GM19240 (cell line): ENCODE measurements around the gene PRTN3.
"Not testable (repeated sequence)": the region's sequence is repeated elsewhere in the genome, so short reads cannot be mapped to it uniquely, and the experiment has no call there.

ENCODE experiments used
- DNase-seq: peaks from one replicate; pipeline ENCODE4 v3.0.0; 2011; ENCODE audit warnings: low spot score; ENCODE audit not compliant: insufficient read length

PRTN3 gene

GRCh38 chr19:845707-846521 lies 5.1 kb downstream of the PRTN3 start:
- no peak for DNase-seq

GRCh38 chr19:848386-848921 lies 7.7 kb downstream of the PRTN3 start:
- no peak for DNase-seq

GRCh38 chr19:849195-849594 lies 8.4 kb downstream of the PRTN3 start:
- DNase-seq, result not testable (repeated sequence)

- no peak for DNase-seq
Observed at GRCh38 chr19:850221-850978, 9.6 kb downstream of the PRTN3 start.

- DNase-seq, result no peak
Observed at GRCh38 chr19:850979-851335, 10.2 kb downstream of the PRTN3 start.

GRCh38 chr19:852136-853013 lies 11.6 kb downstream of the PRTN3 start, which contains the start of gene ELANE:
ELANE (plus strand) TSS chr19:852303; CDS start chr19:852329, 26 bp downstream.
- no peak for DNase-seq

- DNase-seq, result no peak
Observed at GRCh38 chr19:853014-853585, 12.3 kb downstream of the PRTN3 start.

- DNase-seq, result not testable (repeated sequence)
Observed at GRCh38 chr19:853614-854220, 12.9 kb downstream of the PRTN3 start.

- no peak for DNase-seq
Observed at GRCh38 chr19:854549-854948, 13.8 kb downstream of the PRTN3 start.

- no peak for DNase-seq
Observed at GRCh38 chr19:855142-855541, 14.3 kb downstream of the PRTN3 start.

GRCh38 chr19:855566-856120 lies 14.8 kb downstream of the PRTN3 start:
- no peak for DNase-seq

GRCh38 chr19:858284-858683 lies 17.5 kb downstream of the PRTN3 start:
- no peak for DNase-seq

- DNase-seq, result no peak
Observed at GRCh38 chr19:858868-859843, 18.4 kb downstream of the PRTN3 start, which contains the start of gene CFD. CFD (plus strand) TSS chr19:859664; CDS start chr19:859690, 26 bp downstream.

GRCh38 chr19:861141-861755 lies 20.4 kb downstream of the PRTN3 start:
- DNase-seq, result no peak

GRCh38 chr19:861756-862580 lies 21.2 kb downstream of the PRTN3 start:
- no peak for DNase-seq

GRCh38 chr19:862581-863314 lies 21.9 kb downstream of the PRTN3 start:
- DNase-seq, result peak; percentile 71

- no peak for DNase-seq
Observed at GRCh38 chr19:863315-863620, 22.5 kb downstream of the PRTN3 start.
